ENCODE results near the gene ADGRG6. TPM values are rescaled to one million over a fixed set of nuclear protein-coding genes. Genes with fewer than 3 reads are reported as not detected.

Gene ADGRG6
- total RNA-seq, 1 experiment from 2014 or later = 2.5 TPM

- H2BK20ac ChIP-seq (ENCODE audit: low read depth, low read length, poor library complexity, severe bottlenecking) = no peak overlapping the region
- no CpG with 5 or more reads among the region's 2 CpGs for WGBS (ENCODE audit: extremely low coverage, insufficient read length, low lambda C conversion rate)
- no peak for TF ChIP-seq CTCF (conservative IDR thresholded peaks at IDR 0.05)
- H3K4ac ChIP-seq (ENCODE audit: low read depth, low read length) = no peak overlapping the region
- no peak overlapping the region for H3T11ph ChIP-seq (ENCODE audit: low read length)
- Mint-ChIP-seq H3K4me1 (peaks cover 0 to 4% of the 10 kb centered on the region in 2 experiments; a peak in 2 of 4 replicates), H3K4me3 (no peak overlapping the region), H3K9me3 (no peaks in the 10 kb centered on the region; a peak in 1 of 5 replicates), H3K36me3 (ENCODE audit: insufficient read depth in 1 of 3, low read depth in 3 of 3) (no peaks in the 10 kb centered on the region; a peak in 1 of 7 replicates), H3K27me3 (ENCODE audit: low read depth) (no peaks in the 10 kb centered on the region; the same call in 1 of the 2 replicates), H3K27ac (no peak overlapping the region)
- no peak overlapping the region for H2BK15ac ChIP-seq (ENCODE audit: low read depth, low read length)
- H4K5ac ChIP-seq (ENCODE audit: insufficient read length, low read depth, low read length) = no peak overlapping the region
- no peak overlapping the region for H2BK120ac ChIP-seq (ENCODE audit: low read depth, low read length, poor library complexity, severe bottlenecking)
- no peaks in the 10 kb centered on the region for H4K20me1 ChIP-seq (ENCODE audit: control insufficient read depth, insufficient read depth, insufficient read length)
- H3K79me1 ChIP-seq (ENCODE audit: insufficient read depth, low read depth, low read length, poor library complexity, severe bottlenecking) = no peaks in the 10 kb centered on the region
- no peak overlapping the region for H4K91ac ChIP-seq (ENCODE audit: insufficient read length, low read depth, low read length)
- H3K23me2 ChIP-seq (ENCODE audit: insufficient read length, low read depth, low read length, poor library complexity, severe bottlenecking) = no peaks in the 10 kb centered on the region
- H3K4me1 ChIP-seq (ENCODE audit: insufficient read depth, low read length) = no peaks in the 10 kb centered on the region
- H3K23ac ChIP-seq (ENCODE audit: insufficient read length, low read depth, low read length) = no peak overlapping the region
- no peaks in the 10 kb centered on the region for H3K9me3 ChIP-seq (ENCODE audit: control insufficient read depth, low read depth, low read length)
- H3K18ac ChIP-seq (ENCODE audit: insufficient read length, low read depth, low read length) = no peak overlapping the region
- H3K56ac ChIP-seq (ENCODE audit: insufficient read length, low read depth, low read length) = no peak overlapping the region
- H2AFZ ChIP-seq (ENCODE audit: low read length) = no peak overlapping the region
- no peak overlapping the region for H4K8ac ChIP-seq (replicated peaks; ENCODE audit: insufficient read length, low read depth, low read length)
- no peak overlapping the region for H2AK5ac ChIP-seq (ENCODE audit: insufficient read length, low read length)
- no peak for DNase-seq
- H3K4me2 ChIP-seq (ENCODE audit: insufficient read depth, insufficient read length, low read length) = no peak overlapping the region
- no peak overlapping the region for H3K27ac ChIP-seq (ENCODE audit: insufficient read length, low read depth, low read length)
- H2BK5ac ChIP-seq (ENCODE audit: insufficient read length, low read length) = no peak overlapping the region
- no peak overlapping the region for H3K14ac ChIP-seq (ENCODE audit: insufficient read depth, low read length)
- no peak overlapping the region for H3K9ac ChIP-seq (ENCODE audit: extremely low read depth, insufficient read length, low read length)
- H2BK12ac ChIP-seq (ENCODE audit: insufficient read length, low read depth, low read length) = no peak overlapping the region
- H3K79me2 ChIP-seq (ENCODE audit: insufficient read depth, low read length) = no peaks in the 10 kb centered on the region
- H3K27me3 ChIP-seq (ENCODE audit: insufficient read depth, low read length) = no peaks in the 10 kb centered on the region
Measured at GRCh38 chr6:142485256-142485655, 183.4 kb downstream of the ADGRG6 start.
